GM12878 (cell line): ENCODE data around the gene PRM3. TPM values are rescaled to one million over a fixed set of nuclear protein-coding genes. Genes with fewer than 3 reads are reported as not detected.

Experiments used
- BCL11A ChIP-seq: IDR thresholded peaks from 2 replicates; pipeline ENCODE4 v1.6.1; 2011; ENCODE audit warnings: low read depth, low read length
- BRCA1 ChIP-seq: IDR thresholded peaks from 2 replicates; pipeline ENCODE4 v1.6.1; 2011; ENCODE audit warnings: low read depth, low read length, improper control_type of control experiment
- FOXM1 ChIP-seq: IDR thresholded peaks from 2 replicates; pipeline ENCODE4 v1.6.1; 2012; ENCODE audit warnings: low read depth, mild to moderate bottlenecking, inconsistent platforms, low read length, moderate library complexity
- GABPA ChIP-seq: IDR thresholded peaks from 2 replicates; pipeline ENCODE4 v1.6.1; 2014; ENCODE audit warnings: antibody characterized with exemption, low read depth, mild to moderate bottlenecking, inconsistent platforms
- HDAC2 ChIP-seq: fragments of 200-600 bp; sonication (generic); IDR thresholded peaks from 2 replicates; pipeline ENCODE4 v1.6.1; 2017
- JUND ChIP-seq: IDR thresholded peaks from 2 replicates; pipeline ENCODE4 v1.6.1; 2012; ENCODE audit warnings: low read depth, mild to moderate bottlenecking, low read length, improper control_type of control experiment, moderate library complexity
- MEF2A ChIP-seq: IDR thresholded peaks from 2 replicates; pipeline ENCODE4 v1.6.1; 2011; ENCODE audit warnings: low read depth, mild to moderate bottlenecking, low read length, moderate library complexity; ENCODE audit not compliant: insufficient read depth
- MYB ChIP-seq: fragments of 150-350 bp; IDR thresholded peaks from 2 replicates; pipeline ENCODE4 v1.6.1; 2014; ENCODE audit warnings: mild to moderate bottlenecking, low read depth, low read length, borderline replicate concordance
- POLR2A ChIP-seq: IDR thresholded peaks from 2 replicates; pipeline ENCODE4 v1.6.1; 2011; ENCODE audit warnings: low read depth, mild to moderate bottlenecking, low read length
- RFX5 ChIP-seq: IDR thresholded peaks from 2 replicates; pipeline ENCODE4 v1.6.1; 2011; ENCODE audit warnings: low read depth, low read length, improper control_type of control experiment
- SREBF2 ChIP-seq: IDR thresholded peaks from 2 replicates; pipeline ENCODE4 v1.6.1; 2012; ENCODE audit warnings: mild to moderate bottlenecking, low read length
- SUZ12 ChIP-seq: fragments of 200-600 bp; sonication (generic); IDR thresholded peaks from one replicate; pipeline ENCODE4 v1.6.1; 2018; ENCODE audit warnings: antibody characterized with exemption, mild to moderate bottlenecking; ENCODE audit not compliant: unreplicated experiment
- TBL1XR1 ChIP-seq: IDR thresholded peaks from 2 replicates; pipeline ENCODE4 v1.6.1; 2012; ENCODE audit warnings: low read depth, low read length, improper control_type of control experiment
- TCF12 ChIP-seq: IDR thresholded peaks from 2 replicates; pipeline ENCODE4 v1.6.1; 2011; ENCODE audit warnings: low read depth, mild to moderate bottlenecking, low read length
- ZNF24 ChIP-seq: fragments of 450-650 bp; IDR thresholded peaks from 2 replicates; pipeline ENCODE4 v1.6.1; 2017; ENCODE audit warnings: antibody characterized with exemption, mild to moderate bottlenecking
- polyA plus RNA-seq, 11 experiments: library from polyadenylated mRNA; depleted of rRNA in 4 of 11; unstranded in 6 of 11; stranded (reverse) in 5 of 11; fragments of >200 nt; fragmentation: Nextera tagmentation in 4 of 11; fragmentation: Illumina TruSeq in 1 of 11; extraction: Ambion mirVana in 4 of 11; extraction: Trizol in 1 of 11; gene quantifications; 1 replicate in 1 of 11; 2 replicates in 10 of 11; pipeline versions ENCODE4 v1.2.1 to v1.2.3, GENCODE V29; 2011 to 2016; ENCODE audit warnings: inconsistent platforms in 2 of 11, missing spikeins in 2 of 11, low read depth in 1 of 11
- total RNA-seq, 4 experiments: library from RNA; depleted of rRNA in 3 of 4; stranded (reverse); fragments of >200 nt in 3 of 4; fragmentation: Illumina TruSeq in 1 of 4; extraction: Trizol in 1 of 4; gene quantifications; 2 replicates each; pipeline versions ENCODE4 v1.2.1 to v1.2.3, GENCODE V29; 2013 to 2021
- TF ChIP-seq, protein P1 (sequence below): IDR thresholded peaks from 2 replicates; pipeline ENCODE4 v1.6.1; 2012; ENCODE audit warnings: low read length, inconsistent platforms
- TF ChIP-seq, protein P2 (sequence below): fragments of 150-350 bp; IDR thresholded peaks from 2 replicates; pipeline ENCODE4 v1.6.1; 2014; ENCODE audit warnings: mild to moderate bottlenecking, low read depth, low read length
- TF ChIP-seq, protein P3 (sequence below): fragments of 450-650 bp; IDR thresholded peaks from 2 replicates; pipeline ENCODE4 v1.6.1; 2018; ENCODE audit warnings: mild to moderate bottlenecking, low read depth, moderate library complexity; ENCODE audit not compliant: partially characterized antibody
- TF ChIP-seq, protein P4 (sequence below): fragments of 450-650 bp; conservative IDR thresholded peaks from 2 replicates; pipeline ENCODE4 v1.6.1; 2017; ENCODE audit warnings: mild to moderate bottlenecking, moderate library complexity
- TF ChIP-seq, protein P5 (sequence below): fragments of 450-650 bp; IDR thresholded peaks from 2 replicates; pipeline ENCODE4 v1.6.1; 2017; ENCODE audit warnings: borderline replicate concordance

The PRM3 gene
- total and polyA plus RNA-seq, 10 of the 15 experiments (the other 5 are each of a cell fraction or from before 2014, with no cell fraction given), result not detected

DNA sequence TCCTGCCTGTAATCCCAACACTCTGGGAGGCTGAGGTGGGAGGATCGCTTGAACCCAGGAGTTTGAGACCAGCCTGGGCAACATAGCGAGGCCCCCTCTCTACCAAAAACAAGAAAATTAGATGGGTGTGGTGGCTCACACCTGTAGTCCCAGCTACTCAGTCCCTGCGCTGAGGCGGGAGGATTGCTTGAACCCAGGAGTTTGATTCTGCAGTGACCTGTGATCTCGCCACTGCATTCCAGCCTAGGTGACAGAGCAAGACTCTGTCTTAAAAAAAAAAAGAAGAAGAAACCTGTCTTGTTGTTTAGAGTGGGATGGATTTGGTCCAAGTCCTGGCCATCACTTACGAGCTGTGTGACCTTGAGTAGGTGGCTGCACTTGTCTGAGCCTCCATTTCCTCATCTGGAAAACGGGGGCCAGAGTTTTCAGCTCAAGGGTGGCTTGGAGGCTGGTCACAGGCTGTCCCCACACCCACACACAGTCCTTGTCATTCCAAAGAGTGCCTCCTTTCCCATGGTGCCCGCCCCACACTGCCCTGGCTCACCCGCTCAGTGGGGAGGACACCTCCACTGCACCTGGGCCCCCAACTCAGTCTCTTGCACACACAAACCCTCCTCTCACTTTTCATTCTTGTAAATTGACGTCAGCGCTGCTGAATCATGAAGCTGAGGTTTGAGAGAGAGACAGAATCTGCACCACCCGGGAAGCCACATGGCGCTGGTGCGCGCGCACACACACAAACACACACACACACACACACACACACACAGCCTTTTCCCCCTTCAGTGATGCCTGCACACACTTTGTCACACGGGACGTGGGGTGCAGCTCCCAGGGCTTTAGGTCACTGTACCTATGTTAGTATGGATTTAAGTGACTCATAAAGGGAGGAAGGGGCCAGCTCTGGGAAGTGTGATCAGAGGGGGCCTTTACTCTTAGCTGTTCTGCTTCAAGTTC is 21.6 kb downstream of the PRM3 start (continued):
- TF ChIP-seq TCF12 (peak; percentile 60; the same call in 1 of the 2 replicates), FOXM1 (no peak), RFX5 (no peak), SREBF2 (no peak), JUND (no peak), ZNF24 (no peak), BRCA1 (no peak), HDAC2 (no peak), POLR2A (peak; percentile 72), BCL11A (no peak), MEF2A (no peak), GABPA (no peak), SUZ12 (no peak), MYB (no peak), TBL1XR1 (no peak)
- TF ChIP-seq, protein P1, sequence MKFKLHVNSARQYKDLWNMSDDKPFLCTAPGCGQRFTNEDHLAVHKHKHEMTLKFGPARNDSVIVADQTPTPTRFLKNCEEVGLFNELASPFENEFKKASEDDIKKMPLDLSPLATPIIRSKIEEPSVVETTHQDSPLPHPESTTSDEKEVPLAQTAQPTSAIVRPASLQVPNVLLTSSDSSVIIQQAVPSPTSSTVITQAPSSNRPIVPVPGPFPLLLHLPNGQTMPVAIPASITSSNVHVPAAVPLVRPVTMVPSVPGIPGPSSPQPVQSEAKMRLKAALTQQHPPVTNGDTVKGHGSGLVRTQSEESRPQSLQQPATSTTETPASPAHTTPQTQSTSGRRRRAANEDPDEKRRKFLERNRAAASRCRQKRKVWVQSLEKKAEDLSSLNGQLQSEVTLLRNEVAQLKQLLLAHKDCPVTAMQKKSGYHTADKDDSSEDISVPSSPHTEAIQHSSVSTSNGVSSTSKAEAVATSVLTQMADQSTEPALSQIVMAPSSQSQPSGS, result no peak
- TF ChIP-seq, protein P2, sequence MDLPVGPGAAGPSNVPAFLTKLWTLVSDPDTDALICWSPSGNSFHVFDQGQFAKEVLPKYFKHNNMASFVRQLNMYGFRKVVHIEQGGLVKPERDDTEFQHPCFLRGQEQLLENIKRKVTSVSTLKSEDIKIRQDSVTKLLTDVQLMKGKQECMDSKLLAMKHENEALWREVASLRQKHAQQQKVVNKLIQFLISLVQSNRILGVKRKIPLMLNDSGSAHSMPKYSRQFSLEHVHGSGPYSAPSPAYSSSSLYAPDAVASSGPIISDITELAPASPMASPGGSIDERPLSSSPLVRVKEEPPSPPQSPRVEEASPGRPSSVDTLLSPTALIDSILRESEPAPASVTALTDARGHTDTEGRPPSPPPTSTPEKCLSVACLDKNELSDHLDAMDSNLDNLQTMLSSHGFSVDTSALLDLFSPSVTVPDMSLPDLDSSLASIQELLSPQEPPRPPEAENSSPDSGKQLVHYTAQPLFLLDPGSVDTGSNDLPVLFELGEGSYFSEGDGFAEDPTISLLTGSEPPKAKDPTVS, result no peak
- TF ChIP-seq, protein P3, sequence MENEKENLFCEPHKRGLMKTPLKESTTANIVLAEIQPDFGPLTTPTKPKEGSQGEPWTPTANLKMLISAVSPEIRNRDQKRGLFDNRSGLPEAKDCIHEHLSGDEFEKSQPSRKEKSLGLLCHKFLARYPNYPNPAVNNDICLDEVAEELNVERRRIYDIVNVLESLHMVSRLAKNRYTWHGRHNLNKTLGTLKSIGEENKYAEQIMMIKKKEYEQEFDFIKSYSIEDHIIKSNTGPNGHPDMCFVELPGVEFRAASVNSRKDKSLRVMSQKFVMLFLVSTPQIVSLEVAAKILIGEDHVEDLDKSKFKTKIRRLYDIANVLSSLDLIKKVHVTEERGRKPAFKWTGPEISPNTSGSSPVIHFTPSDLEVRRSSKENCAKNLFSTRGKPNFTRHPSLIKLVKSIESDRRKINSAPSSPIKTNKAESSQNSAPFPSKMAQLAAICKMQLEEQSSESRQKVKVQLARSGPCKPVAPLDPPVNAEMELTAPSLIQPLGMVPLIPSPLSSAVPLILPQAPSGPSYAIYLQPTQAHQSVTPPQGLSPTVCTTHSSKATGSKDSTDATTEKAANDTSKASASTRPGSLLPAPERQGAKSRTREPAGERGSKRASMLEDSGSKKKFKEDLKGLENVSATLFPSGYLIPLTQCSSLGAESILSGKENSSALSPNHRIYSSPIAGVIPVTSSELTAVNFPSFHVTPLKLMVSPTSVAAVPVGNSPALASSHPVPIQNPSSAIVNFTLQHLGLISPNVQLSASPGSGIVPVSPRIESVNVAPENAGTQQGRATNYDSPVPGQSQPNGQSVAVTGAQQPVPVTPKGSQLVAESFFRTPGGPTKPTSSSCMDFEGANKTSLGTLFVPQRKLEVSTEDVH, result peak; percentile 54
- TF ChIP-seq, protein P4, sequence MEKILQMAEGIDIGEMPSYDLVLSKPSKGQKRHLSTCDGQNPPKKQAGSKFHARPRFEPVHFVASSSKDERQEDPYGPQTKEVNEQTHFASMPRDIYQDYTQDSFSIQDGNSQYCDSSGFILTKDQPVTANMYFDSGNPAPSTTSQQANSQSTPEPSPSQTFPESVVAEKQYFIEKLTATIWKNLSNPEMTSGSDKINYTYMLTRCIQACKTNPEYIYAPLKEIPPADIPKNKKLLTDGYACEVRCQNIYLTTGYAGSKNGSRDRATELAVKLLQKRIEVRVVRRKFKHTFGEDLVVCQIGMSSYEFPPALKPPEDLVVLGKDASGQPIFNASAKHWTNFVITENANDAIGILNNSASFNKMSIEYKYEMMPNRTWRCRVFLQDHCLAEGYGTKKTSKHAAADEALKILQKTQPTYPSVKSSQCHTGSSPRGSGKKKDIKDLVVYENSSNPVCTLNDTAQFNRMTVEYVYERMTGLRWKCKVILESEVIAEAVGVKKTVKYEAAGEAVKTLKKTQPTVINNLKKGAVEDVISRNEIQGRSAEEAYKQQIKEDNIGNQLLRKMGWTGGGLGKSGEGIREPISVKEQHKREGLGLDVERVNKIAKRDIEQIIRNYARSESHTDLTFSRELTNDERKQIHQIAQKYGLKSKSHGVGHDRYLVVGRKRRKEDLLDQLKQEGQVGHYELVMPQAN, result peak; percentile 18; the same call in 1 of the 2 replicates
- TF ChIP-seq, protein P5, sequence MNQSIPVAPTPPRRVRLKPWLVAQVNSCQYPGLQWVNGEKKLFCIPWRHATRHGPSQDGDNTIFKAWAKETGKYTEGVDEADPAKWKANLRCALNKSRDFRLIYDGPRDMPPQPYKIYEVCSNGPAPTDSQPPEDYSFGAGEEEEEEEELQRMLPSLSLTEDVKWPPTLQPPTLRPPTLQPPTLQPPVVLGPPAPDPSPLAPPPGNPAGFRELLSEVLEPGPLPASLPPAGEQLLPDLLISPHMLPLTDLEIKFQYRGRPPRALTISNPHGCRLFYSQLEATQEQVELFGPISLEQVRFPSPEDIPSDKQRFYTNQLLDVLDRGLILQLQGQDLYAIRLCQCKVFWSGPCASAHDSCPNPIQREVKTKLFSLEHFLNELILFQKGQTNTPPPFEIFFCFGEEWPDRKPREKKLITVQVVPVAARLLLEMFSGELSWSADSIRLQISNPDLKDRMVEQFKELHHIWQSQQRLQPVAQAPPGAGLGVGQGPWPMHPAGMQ, result no peak
